HepG2 (cell line): ENCODE results near the gene RABEPK. TPM values are rescaled to one million over a fixed set of nuclear protein-coding genes. Genes with fewer than 3 reads are reported as not detected.

ENCODE experiments used
- JUND ChIP-seq: sonication (generic); formaldehyde crosslinking; IDR thresholded peaks from 2 replicates; pipeline ENCODE4 v1.8.0; 2022; ENCODE audit warnings: mild to moderate bottlenecking, missing genetic modification reagents
- KLF16 ChIP-seq, 2 experiments: sonication (generic) in 1 of 2; formaldehyde crosslinking in 1 of 2; IDR thresholded peaks; 2 replicates each; pipeline versions ENCODE4 v1.6.1 to v1.8.0; 2016 to 2023; ENCODE audit warnings: missing genetic modification reagents in 2 of 2, missing compliant biosample characterization in 1 of 2
- LBX2 ChIP-seq: sonication (generic); formaldehyde crosslinking; IDR thresholded peaks from 2 replicates; pipeline ENCODE4 v1.5.0; 2020; ENCODE audit warnings: missing genetic modification reagents, mild to moderate bottlenecking, borderline replicate concordance
- MXD4 ChIP-seq: IDR thresholded peaks from 2 replicates; pipeline ENCODE4 v1.6.1; 2016; ENCODE audit warnings: mild to moderate bottlenecking, missing biosample characterization, missing genetic modification reagents
- NKX3-1 ChIP-seq: sonication (generic); formaldehyde crosslinking; IDR thresholded peaks from 2 replicates; pipeline ENCODE4 v1.5.0; 2020; ENCODE audit warnings: missing genetic modification reagents
- PHF5A ChIP-seq: IDR thresholded peaks from one replicate; pipeline ENCODE4 v1.6.1; 2018; ENCODE audit warnings: low read depth, missing genetic modification reagents; ENCODE audit not compliant: unreplicated experiment
- ZBTB1 ChIP-seq: sonication (generic); formaldehyde crosslinking; IDR thresholded peaks from 2 replicates; pipeline ENCODE4 v1.4.0; 2020; ENCODE audit warnings: missing genetic modification reagents, borderline replicate concordance
- ZFP62 ChIP-seq: sonication (generic); formaldehyde crosslinking; IDR thresholded peaks from 2 replicates; pipeline ENCODE4 v1.4.0; 2020; ENCODE audit warnings: missing genetic modification reagents
- ZIK1 ChIP-seq: sonication (generic); formaldehyde crosslinking; IDR thresholded peaks from 2 replicates; pipeline ENCODE4 v1.5.0; 2020; ENCODE audit warnings: mild to moderate bottlenecking, low read depth, missing genetic modification reagents, borderline replicate concordance
- ZNF530 ChIP-seq: sonication (generic); formaldehyde crosslinking; IDR thresholded peaks from 2 replicates; pipeline ENCODE4 v1.5.0; 2020; ENCODE audit warnings: low read depth, mild to moderate bottlenecking, missing genetic modification reagents
- ZNF562 ChIP-seq: sonication (generic); formaldehyde crosslinking; IDR thresholded peaks from 2 replicates; pipeline ENCODE4 v1.8.0; 2022; ENCODE audit warnings: missing genetic modification reagents, borderline replicate concordance
- ZNF773 ChIP-seq: sonication (generic); formaldehyde crosslinking; IDR thresholded peaks from 2 replicates; pipeline ENCODE4 v1.4.0; 2020; ENCODE audit warnings: missing genetic modification reagents, borderline replicate concordance
- ZNF879 ChIP-seq: sonication (generic); formaldehyde crosslinking; IDR thresholded peaks from 2 replicates; pipeline ENCODE4 v1.8.1; 2023; ENCODE audit warnings: missing genetic modification reagents
- ZSCAN5A ChIP-seq: sonication (generic); formaldehyde crosslinking; IDR thresholded peaks from 2 replicates; pipeline ENCODE4 v1.8.0; 2022; ENCODE audit warnings: mild to moderate bottlenecking, missing genetic modification reagents, borderline replicate concordance
- polyA plus RNA-seq, 8 experiments: library from polyadenylated mRNA; depleted of rRNA in 3 of 8; stranded (reverse) in 7 of 8; unstranded in 1 of 8; fragments of >200 nt; fragmentation: Illumina TruSeq in 4 of 8; extraction: Trizol in 4 of 8; gene quantifications; 2 replicates each; pipeline versions ENCODE4 v1.2.1 to v1.2.3, GENCODE V29; 2011 to 2016; ENCODE audit warnings: low read depth in 4 of 8, missing spikeins in 1 of 8, mixed read lengths in 1 of 8; ENCODE audit not compliant: insufficient read depth in 1 of 8
- total RNA-seq, 5 experiments: library from RNA; depleted of rRNA; stranded (reverse); fragments of >200 nt; fragmentation: Illumina TruSeq; extraction: Trizol; gene quantifications; 2 replicates each; pipeline ENCODE4 v1.2.3, GENCODE V29; 2016; ENCODE audit warnings: low read depth in 1 of 5
- TF ChIP-seq, protein P1 (sequence below): sonication (generic); formaldehyde crosslinking; IDR thresholded peaks from 2 replicates; pipeline ENCODE4 v1.4.0; 2020; ENCODE audit warnings: missing genetic modification reagents
- TF ChIP-seq, protein P2 (sequence below): IDR thresholded peaks from 2 replicates; pipeline ENCODE4 v1.6.1; 2016; ENCODE audit warnings: low read depth, control low read depth
- TF ChIP-seq, protein P3 (sequence below): sonication (generic); formaldehyde crosslinking; IDR thresholded peaks from 2 replicates; pipeline ENCODE4 v1.4.0; 2020; ENCODE audit warnings: missing genetic modification reagents

Gene RABEPK
- total and polyA plus RNA-seq, 2 of the 13 experiments (the other 11 are each of a cell fraction or from before 2014, with no cell fraction given) = 75.5 to 90.0 TPM

DNA sequence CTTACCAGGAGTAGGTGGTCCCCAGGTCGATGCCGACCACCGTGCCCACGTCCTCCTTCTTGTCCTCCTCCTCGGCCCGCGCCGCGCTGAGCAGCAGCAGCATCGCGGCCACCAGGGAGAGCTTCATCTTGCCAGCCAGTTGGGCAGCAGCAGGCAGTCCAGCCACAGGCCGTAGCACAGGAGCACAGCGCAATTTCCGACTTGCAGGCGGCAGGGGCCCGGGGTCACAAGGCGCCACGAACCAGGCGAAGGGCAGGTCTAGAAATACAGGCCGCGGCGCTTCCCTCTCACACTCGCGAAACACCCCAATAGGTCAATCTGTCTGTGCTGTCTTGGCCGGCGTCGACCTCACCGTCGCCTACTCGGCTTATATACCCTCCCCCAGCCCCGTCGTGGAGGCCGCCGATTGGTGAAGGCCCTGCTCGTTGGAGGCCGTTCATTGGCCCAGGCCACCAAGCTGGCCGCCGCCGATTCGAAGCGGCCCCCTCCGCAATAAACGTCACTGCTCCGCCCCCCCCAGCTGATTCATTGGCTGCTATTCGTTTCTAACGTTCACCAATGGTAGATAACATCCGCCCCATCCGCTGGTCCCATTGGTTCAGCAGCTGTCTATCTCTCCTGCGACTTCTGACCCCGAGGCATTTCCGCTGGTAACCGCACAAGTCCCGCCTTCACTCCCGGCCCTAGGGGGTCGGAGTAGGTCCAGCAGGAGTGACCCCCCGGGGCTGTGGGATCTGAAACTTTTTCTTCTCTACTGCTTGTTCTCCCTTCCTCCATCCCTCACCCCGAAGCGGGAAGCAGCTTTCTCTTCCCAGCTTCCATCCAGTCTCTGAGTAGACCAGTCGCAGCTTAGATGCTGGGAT, 40.9 kb downstream of the RABEPK start, which contains the start of gene HSPA5 (continued):
- TF ChIP-seq, protein P1, sequence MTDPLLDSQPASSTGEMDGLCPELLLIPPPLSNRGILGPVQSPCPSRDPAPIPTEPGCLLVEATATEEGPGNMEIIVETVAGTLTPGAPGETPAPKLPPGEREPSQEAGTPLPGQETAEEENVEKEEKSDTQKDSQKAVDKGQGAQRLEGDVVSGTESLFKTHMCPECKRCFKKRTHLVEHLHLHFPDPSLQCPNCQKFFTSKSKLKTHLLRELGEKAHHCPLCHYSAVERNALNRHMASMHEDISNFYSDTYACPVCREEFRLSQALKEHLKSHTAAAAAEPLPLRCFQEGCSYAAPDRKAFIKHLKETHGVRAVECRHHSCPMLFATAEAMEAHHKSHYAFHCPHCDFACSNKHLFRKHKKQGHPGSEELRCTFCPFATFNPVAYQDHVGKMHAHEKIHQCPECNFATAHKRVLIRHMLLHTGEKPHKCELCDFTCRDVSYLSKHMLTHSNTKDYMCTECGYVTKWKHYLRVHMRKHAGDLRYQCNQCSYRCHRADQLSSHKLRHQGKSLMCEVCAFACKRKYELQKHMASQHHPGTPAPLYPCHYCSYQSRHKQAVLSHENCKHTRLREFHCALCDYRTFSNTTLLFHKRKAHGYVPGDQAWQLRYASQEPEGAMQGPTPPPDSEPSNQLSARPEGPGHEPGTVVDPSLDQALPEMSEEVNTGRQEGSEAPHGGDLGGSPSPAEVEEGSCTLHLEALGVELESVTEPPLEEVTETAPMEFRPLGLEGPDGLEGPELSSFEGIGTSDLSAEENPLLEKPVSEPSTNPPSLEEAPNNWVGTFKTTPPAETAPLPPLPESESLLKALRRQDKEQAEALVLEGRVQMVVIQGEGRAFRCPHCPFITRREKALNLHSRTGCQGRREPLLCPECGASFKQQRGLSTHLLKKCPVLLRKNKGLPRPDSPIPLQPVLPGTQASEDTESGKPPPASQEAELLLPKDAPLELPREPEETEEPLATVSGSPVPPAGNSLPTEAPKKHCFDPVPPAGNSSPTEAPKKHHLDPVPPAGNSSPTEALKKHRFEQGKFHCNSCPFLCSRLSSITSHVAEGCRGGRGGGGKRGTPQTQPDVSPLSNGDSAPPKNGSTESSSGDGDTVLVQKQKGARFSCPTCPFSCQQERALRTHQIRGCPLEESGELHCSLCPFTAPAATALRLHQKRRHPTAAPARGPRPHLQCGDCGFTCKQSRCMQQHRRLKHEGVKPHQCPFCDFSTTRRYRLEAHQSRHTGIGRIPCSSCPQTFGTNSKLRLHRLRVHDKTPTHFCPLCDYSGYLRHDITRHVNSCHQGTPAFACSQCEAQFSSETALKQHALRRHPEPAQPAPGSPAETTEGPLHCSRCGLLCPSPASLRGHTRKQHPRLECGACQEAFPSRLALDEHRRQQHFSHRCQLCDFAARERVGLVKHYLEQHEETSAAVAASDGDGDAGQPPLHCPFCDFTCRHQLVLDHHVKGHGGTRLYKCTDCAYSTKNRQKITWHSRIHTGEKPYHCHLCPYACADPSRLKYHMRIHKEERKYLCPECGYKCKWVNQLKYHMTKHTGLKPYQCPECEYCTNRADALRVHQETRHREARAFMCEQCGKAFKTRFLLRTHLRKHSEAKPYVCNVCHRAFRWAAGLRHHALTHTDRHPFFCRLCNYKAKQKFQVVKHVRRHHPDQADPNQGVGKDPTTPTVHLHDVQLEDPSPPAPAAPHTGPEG (CRISPR knock-in tag) = 0 out of 2 replicates have a peak, but pooled peaks have one; percentile 1
- peak; percentile 30 to 91; a peak in 1 of 4 replicates for TF ChIP-seq KLF16 (CRISPR knock-in tag; IDR thresholded peaks at IDR 0.05)
- no peak for TF ChIP-seq ZNF879 (CRISPR knock-in tag)
- TF ChIP-seq ZNF773 (CRISPR knock-in tag) = peak; percentile 92; the same call in 1 of the 2 replicates
- TF ChIP-seq ZSCAN5A (CRISPR knock-in tag) = no peak; the same call in 1 of the 2 replicates
- no peak for TF ChIP-seq ZNF562
- no peak for TF ChIP-seq ZNF530
- TF ChIP-seq, protein P2, sequence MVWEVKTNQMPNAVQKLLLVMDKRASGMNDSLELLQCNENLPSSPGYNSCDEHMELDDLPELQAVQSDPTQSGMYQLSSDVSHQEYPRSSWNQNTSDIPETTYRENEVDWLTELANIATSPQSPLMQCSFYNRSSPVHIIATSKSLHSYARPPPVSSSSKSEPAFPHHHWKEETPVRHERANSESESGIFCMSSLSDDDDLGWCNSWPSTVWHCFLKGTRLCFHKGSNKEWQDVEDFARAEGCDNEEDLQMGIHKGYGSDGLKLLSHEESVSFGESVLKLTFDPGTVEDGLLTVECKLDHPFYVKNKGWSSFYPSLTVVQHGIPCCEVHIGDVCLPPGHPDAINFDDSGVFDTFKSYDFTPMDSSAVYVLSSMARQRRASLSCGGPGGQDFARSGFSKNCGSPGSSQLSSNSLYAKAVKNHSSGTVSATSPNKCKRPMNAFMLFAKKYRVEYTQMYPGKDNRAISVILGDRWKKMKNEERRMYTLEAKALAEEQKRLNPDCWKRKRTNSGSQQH = peak; percentile 21; the same call in 1 of the 2 replicates
- no peak for TF ChIP-seq ZFP62 (CRISPR knock-in tag)
- peak; percentile 90; the same call in 1 of the 2 replicates for TF ChIP-seq NKX3-1 (CRISPR knock-in tag)
- TF ChIP-seq ZBTB1 (CRISPR knock-in tag) = no peak
- TF ChIP-seq PHF5A (CRISPR knock-in tag) = peak; percentile 55
- TF ChIP-seq MXD4 (CRISPR knock-in tag) = peak; percentile 65; the same call in 1 of the 2 replicates
- TF ChIP-seq JUND = no peak; the same call in none of the 2 replicates
- TF ChIP-seq, protein P3, sequence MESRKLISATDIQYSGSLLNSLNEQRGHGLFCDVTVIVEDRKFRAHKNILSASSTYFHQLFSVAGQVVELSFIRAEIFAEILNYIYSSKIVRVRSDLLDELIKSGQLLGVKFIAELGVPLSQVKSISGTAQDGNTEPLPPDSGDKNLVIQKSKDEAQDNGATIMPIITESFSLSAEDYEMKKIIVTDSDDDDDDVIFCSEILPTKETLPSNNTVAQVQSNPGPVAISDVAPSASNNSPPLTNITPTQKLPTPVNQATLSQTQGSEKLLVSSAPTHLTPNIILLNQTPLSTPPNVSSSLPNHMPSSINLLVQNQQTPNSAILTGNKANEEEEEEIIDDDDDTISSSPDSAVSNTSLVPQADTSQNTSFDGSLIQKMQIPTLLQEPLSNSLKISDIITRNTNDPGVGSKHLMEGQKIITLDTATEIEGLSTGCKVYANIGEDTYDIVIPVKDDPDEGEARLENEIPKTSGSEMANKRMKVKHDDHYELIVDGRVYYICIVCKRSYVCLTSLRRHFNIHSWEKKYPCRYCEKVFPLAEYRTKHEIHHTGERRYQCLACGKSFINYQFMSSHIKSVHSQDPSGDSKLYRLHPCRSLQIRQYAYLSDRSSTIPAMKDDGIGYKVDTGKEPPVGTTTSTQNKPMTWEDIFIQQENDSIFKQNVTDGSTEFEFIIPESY (CRISPR knock-in tag) = no peak
- TF ChIP-seq ZIK1 (CRISPR knock-in tag) = 0 out of 2 replicates have a peak, but pooled peaks have one; percentile 31
- TF ChIP-seq LBX2 (CRISPR knock-in tag) = no peak
